Endothelial cell of umbilical vein (primary cell): ENCODE data around the gene HDAC11. TPM values are rescaled to one million over a fixed set of nuclear protein-coding genes. Genes with fewer than 3 reads are reported as not detected.

ENCODE experiments used
- BruUV-seq: library from RNA; stranded (reverse); fragments of 400-500 nt; replicated peaks from 2 replicates; lab custom pipeline; 2021; lab: Mats Ljungman, UMichigan
- CTCF ChIA-PET: fragments of 300-600, 350-600 bp; sonication (Branson Sonifier 250); formaldehyde crosslinking; loops from one replicate; lab custom pipeline; 2021; ENCODE audit warnings: antibody characterized with exemption, inconsistent platforms; lab: Charles Lee
- POLR2A ChIA-PET: fragments of 300-600, 350-600 bp; sonication (Branson Sonifier 250); formaldehyde crosslinking; loops from one replicate; lab custom pipeline; 2021; ENCODE audit warnings: antibody characterized with exemption, inconsistent platforms; lab: Charles Lee
- DNase-seq: peaks from one replicate; pipeline ENCODE4 v3.0.0-alpha.2; 2011; ENCODE audit warnings: low read depth, low spot score
- FAIRE-seq: peaks from 2 replicates; lab custom pipeline; 2011; peaks lifted over from hg19 to GRCh38; lab: Jason Lieb, UNC
- H2AFZ ChIP-seq: 2 replicates; pipeline ENCODE4 v1.6.0; 2012; ENCODE audit warnings: low read depth, low read length, control low read depth, inconsistent platforms
- H3K27ac ChIP-seq: 2 replicates; pipeline ENCODE4 v1.5.1; 2011; ENCODE audit warnings: low read depth, mild to moderate bottlenecking, control low read depth, low read length, moderate library complexity; ENCODE audit not compliant: insufficient read depth
- H3K27me3 ChIP-seq, 2 experiments: 2 replicates each; pipeline versions ENCODE4 v1.6.0 to v1.6.1; 2011; ENCODE audit warnings: low read length in 2 of 2, mixed read lengths in 1 of 2; ENCODE audit not compliant: control insufficient read depth in 2 of 2, insufficient read depth in 2 of 2
- H3K36me3 ChIP-seq, 2 experiments: 2 replicates in 1 of 2; 3 replicates in 1 of 2; pipeline ENCODE4 v1.5.1; 2011; ENCODE audit warnings: low read length in 2 of 2, mild to moderate bottlenecking in 1 of 2, moderate library complexity in 1 of 2; ENCODE audit not compliant: control insufficient read depth in 2 of 2, insufficient read depth in 2 of 2; ENCODE audit errors: extremely low read depth in 1 of 2
- H3K4me1 ChIP-seq: 3 replicates; pipeline ENCODE4 v1.5.1; 2011; ENCODE audit warnings: mild to moderate bottlenecking, low read length; ENCODE audit not compliant: control insufficient read depth, insufficient read depth; ENCODE audit errors: extremely low read depth
- H3K4me2 ChIP-seq: 2 replicates; pipeline ENCODE4 v1.6.1; 2011; ENCODE audit warnings: low read length, control low read depth, mixed read lengths; ENCODE audit not compliant: insufficient read depth
- H3K4me3 ChIP-seq, 3 experiments: fragments of 200-600 bp in 1 of 3; sonication (generic), shearing (Covaris generic) in 1 of 3; replicated peaks in 1 of 3; 2 replicates each; pipeline ENCODE4 v1.5.1; 2011 to 2016; ENCODE audit warnings: control low read depth in 3 of 3, low read length in 3 of 3, mild to moderate bottlenecking in 2 of 3, inconsistent platforms in 1 of 3, low read depth in 1 of 3, moderate library complexity in 1 of 3; ENCODE audit not compliant: insufficient read depth in 1 of 3
- H3K79me2 ChIP-seq: 2 replicates; pipeline ENCODE4 v1.6.0; 2012; ENCODE audit warnings: low read length, inconsistent platforms; ENCODE audit not compliant: control insufficient read depth, insufficient read depth
- H3K9ac ChIP-seq: replicated peaks from 2 replicates; pipeline ENCODE3; 2011; ENCODE audit warnings: low read length, control low read depth; ENCODE audit not compliant: insufficient read depth; ENCODE audit errors: extremely low read depth
- H3K9me1 ChIP-seq: replicated peaks from 3 replicates; pipeline ENCODE4 v1.6.0; 2011; ENCODE audit warnings: mild to moderate bottlenecking, low read length; ENCODE audit not compliant: control insufficient read depth, insufficient read depth; ENCODE audit errors: extremely low read depth
- H3K9me3 ChIP-seq: replicated peaks from 2 replicates; pipeline ENCODE4 v1.5.1; 2012; ENCODE audit warnings: low read length, inconsistent platforms; ENCODE audit not compliant: control insufficient read depth, insufficient read depth
- H4K20me1 ChIP-seq: replicated peaks from 2 replicates; pipeline ENCODE3; 2011; ENCODE audit warnings: mild to moderate bottlenecking, low read length; ENCODE audit not compliant: control insufficient read depth, insufficient read depth; ENCODE audit errors: extremely low read depth
- EZH2 ChIP-seq: IDR thresholded peaks from 2 replicates; pipeline ENCODE4 v1.6.1; 2012; ENCODE audit warnings: borderline replicate concordance, low read depth, mild to moderate bottlenecking, moderate library complexity, low read length, inconsistent platforms; ENCODE audit not compliant: severe bottlenecking
- FOS ChIP-seq: IDR thresholded peaks from 2 replicates; pipeline ENCODE4 v1.6.1; 2011; ENCODE audit warnings: mild to moderate bottlenecking, low read length, moderate library complexity, borderline replicate concordance; ENCODE audit not compliant: insufficient read depth
- GATA2 ChIP-seq: IDR thresholded peaks from 2 replicates; pipeline ENCODE4 v1.7.0; 2011; ENCODE audit warnings: low read depth, mild to moderate bottlenecking, moderate library complexity, mixed read lengths, low read length; ENCODE audit not compliant: insufficient read length, insufficient read depth
- JUN ChIP-seq: IDR thresholded peaks from 2 replicates; pipeline ENCODE4 v1.6.1; 2011; ENCODE audit warnings: borderline replicate concordance, low read depth; ENCODE audit not compliant: insufficient read length, insufficient read depth
- MYC ChIP-seq: IDR thresholded peaks from one replicate; pipeline ENCODE4 v1.6.1; 2011; ENCODE audit warnings: mild to moderate bottlenecking, low read depth, low read length
- POLR2A ChIP-seq: IDR thresholded peaks from 2 replicates; pipeline ENCODE4 v1.6.1; 2012; ENCODE audit warnings: low read depth, mild to moderate bottlenecking, control low read depth, low read length
- POLR2AphosphoS5 ChIP-seq: IDR thresholded peaks from 2 replicates; pipeline ENCODE4 v1.6.1; 2012; ENCODE audit warnings: low read depth, mild to moderate bottlenecking, control low read depth, low read length, moderate library complexity; ENCODE audit not compliant: insufficient read depth
- dilution Hi-C: fragments of 300-500 bp; cut with MboI; formaldehyde crosslinking; loops from one replicate; pipeline ENCODE4 v1.15.0; 2019; ENCODE audit warnings: low sequenced_read_pairs; ENCODE audit not compliant: extremely low pct_ligation_motif_present
- intact Hi-C: fragments of 100-400 bp; cut with micrococcal nuclease; formaldehyde crosslinking; loops from one replicate; pipeline ENCODE4 v1.10.0; 2022
- polyA plus RNA-seq, 4 experiments: library from polyadenylated mRNA; depleted of rRNA in 3 of 4; stranded (reverse) in 3 of 4; unstranded in 1 of 4; fragments of >200 nt; gene quantifications; 2 replicates each; pipeline versions ENCODE4 v1.2.1 to v1.2.3, GENCODE V29; 2011 to 2012; ENCODE audit warnings: missing spikeins in 1 of 4
- total RNA-seq: library from RNA; stranded (reverse); gene quantifications from 2 replicates; pipeline ENCODE4 v1.2.3, GENCODE V29; 2021
- TF ChIP-seq, protein P1 (sequence below), 2 donors: IDR thresholded peaks; 1 replicate in 1 of 2; 2 replicates in 1 of 2; pipeline ENCODE4 v1.5.1; 2011; ENCODE audit warnings: low read length in 2 of 2, mild to moderate bottlenecking in 2 of 2, moderate library complexity in 2 of 2, control low read depth in 1 of 2, inconsistent platforms in 1 of 2, low read depth in 1 of 2; ENCODE audit not compliant: insufficient read depth in 1 of 2; ENCODE audit errors: extremely low read depth in 1 of 2
- TF ChIP-seq, protein P2 (sequence below): IDR thresholded peaks from 2 replicates; pipeline ENCODE4 v1.6.1; 2011; ENCODE audit not compliant: insufficient read depth, insufficient read length

The HDAC11 gene
- total and polyA plus RNA-seq, 2 donors (not counting 3 experiments of a cell fraction or from before 2014, with no cell fraction given) = 6.8 to 8.8 TPM

DNA sequence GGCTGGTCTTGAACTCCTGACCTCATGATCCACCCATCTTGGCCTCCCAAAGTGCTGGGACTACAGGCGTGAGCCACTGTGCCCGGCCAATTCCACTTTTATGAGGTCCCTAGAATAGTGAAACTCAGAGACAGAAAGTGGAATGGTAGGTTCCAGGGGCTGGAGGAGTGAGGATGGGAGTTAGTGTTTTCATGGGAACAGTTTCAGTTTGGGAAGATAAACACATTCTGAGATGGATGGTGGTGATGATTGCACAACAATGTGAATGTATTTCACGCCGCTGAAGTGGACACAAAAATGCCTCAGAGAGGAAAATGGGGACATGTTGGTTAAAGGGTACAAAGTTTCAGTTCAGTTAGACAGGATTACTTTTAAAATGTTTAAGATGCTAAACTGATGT is 22.5 kb upstream of the HDAC11 start:
- DNase-seq (no peak), FAIRE-seq (no peak)
- H3K27me3 ChIP-seq = no peaks in the 10 kb centered on the region
- H3K27ac ChIP-seq = no peak overlapping the region
- no peaks in the 10 kb centered on the region for H3K9me3 ChIP-seq
- TF ChIP-seq FOS (no peak), GATA2 (no peak), POLR2A (no peak), EZH2 (no peak), JUN (no peak), MYC (no peak), POLR2AphosphoS5 (no peak)
- TF ChIP-seq, protein P1, sequence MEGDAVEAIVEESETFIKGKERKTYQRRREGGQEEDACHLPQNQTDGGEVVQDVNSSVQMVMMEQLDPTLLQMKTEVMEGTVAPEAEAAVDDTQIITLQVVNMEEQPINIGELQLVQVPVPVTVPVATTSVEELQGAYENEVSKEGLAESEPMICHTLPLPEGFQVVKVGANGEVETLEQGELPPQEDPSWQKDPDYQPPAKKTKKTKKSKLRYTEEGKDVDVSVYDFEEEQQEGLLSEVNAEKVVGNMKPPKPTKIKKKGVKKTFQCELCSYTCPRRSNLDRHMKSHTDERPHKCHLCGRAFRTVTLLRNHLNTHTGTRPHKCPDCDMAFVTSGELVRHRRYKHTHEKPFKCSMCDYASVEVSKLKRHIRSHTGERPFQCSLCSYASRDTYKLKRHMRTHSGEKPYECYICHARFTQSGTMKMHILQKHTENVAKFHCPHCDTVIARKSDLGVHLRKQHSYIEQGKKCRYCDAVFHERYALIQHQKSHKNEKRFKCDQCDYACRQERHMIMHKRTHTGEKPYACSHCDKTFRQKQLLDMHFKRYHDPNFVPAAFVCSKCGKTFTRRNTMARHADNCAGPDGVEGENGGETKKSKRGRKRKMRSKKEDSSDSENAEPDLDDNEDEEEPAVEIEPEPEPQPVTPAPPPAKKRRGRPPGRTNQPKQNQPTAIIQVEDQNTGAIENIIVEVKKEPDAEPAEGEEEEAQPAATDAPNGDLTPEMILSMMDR (IDR thresholded peaks at IDR 0.05; ENCODE audit: extremely low read depth in 1 of 2, insufficient read depth in 1 of 2, low read depth in 1 of 2, low read length in 2 of 2) = no peak
- TF ChIP-seq, protein P2, sequence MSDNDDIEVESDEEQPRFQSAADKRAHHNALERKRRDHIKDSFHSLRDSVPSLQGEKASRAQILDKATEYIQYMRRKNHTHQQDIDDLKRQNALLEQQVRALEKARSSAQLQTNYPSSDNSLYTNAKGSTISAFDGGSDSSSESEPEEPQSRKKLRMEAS = no peak
- dilution Hi-C loops (loop anchor here (25.0 kb wide), 1 partner anchor 370 kb away; no protein-coding TSS in a partner anchor), intact Hi-C loops (loop anchor here (10.0 kb wide), 2 partner anchors 253 to 463 kb away; no protein-coding TSS in a partner anchor)
- H3K4me3 ChIP-seq = no peak overlapping the region
- H4K20me1 ChIP-seq = no peaks in the 10 kb centered on the region
- BruUV-seq = no TSS peak
- H3K9me1 ChIP-seq = no peaks in the 10 kb centered on the region
- no peak overlapping the region for H3K9ac ChIP-seq
- POLR2A ChIA-PET = no interaction called here
- no peaks in the 10 kb centered on the region for H3K4me1 ChIP-seq
- H3K4me2 ChIP-seq = no peak overlapping the region
- no peaks in the 10 kb centered on the region for H3K79me2 ChIP-seq
- CTCF ChIA-PET = interaction anchor here (7.9 kb wide), 1 partner anchor 367 kb away, joined by 214 read pairs; no protein-coding TSS in a partner anchor
- H2AFZ ChIP-seq = no peak overlapping the region
- no peaks in the 10 kb centered on the region for H3K36me3 ChIP-seq
